BLaER1 (cell line): Measurements from ENCODE around the gene NCBP2.

Experiments
- H3K27ac ChIP-seq: shearing (Covaris generic); formaldehyde crosslinking; 2 replicates; pipeline ENCODE4 v1.8.1; 2022
- H3K27me3 ChIP-seq: shearing (Covaris generic); formaldehyde crosslinking; 2 replicates; pipeline ENCODE4 v1.8.1; 2022
- H3K36me3 ChIP-seq: shearing (Covaris generic); formaldehyde crosslinking; 2 replicates; pipeline ENCODE4 v1.8.1; 2022
- H3K4me1 ChIP-seq: shearing (Covaris generic); formaldehyde crosslinking; 2 replicates; pipeline ENCODE4 v1.8.1; 2022
- H3K4me2 ChIP-seq: shearing (Covaris generic); formaldehyde crosslinking; 2 replicates; pipeline ENCODE4 v1.8.1; 2022
- H3K4me3 ChIP-seq: shearing (Covaris generic); formaldehyde crosslinking; 2 replicates; pipeline ENCODE4 v1.8.1; 2022
- H3K9ac ChIP-seq: shearing (Covaris generic); formaldehyde crosslinking; 2 replicates; pipeline ENCODE4 v1.8.1; 2022
- H3K9me3 ChIP-seq: shearing (Covaris generic); formaldehyde crosslinking; 2 replicates; pipeline ENCODE4 v1.8.1; 2022
- H4K20me1 ChIP-seq: shearing (Covaris generic); formaldehyde crosslinking; 2 replicates; pipeline ENCODE4 v1.8.1; 2022
- Cebpa-rat ChIP-seq: shearing (Covaris generic); IDR thresholded peaks from 2 replicates; pipeline ENCODE4 v1.8.1; 2022

The NCBP2 gene

DNA sequence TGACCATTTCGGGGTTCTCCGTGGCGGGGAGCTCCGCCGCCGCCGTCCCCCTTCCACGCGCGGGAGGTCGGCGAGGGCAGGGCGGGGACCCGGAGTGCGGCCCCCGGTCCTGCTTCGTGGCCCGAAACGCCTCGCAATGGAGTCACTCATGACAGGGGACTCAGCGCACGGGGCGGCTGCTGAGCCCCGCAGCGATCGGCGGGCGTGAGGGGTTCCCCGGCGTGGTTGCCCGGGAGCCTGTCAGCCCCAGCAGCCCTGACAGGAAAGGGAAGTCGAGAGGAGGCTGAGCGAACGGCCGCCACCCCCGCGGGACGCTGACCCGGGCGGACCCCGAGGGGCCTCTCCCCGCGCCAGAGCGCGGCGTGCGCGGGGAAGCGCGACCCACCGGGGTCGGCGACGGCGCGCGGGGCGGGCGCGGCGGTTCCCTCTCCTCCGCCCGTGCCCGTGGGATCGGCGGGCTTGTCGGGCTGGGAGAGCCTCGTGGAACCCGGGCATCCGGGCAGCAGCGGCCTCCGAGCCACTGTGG, 26.9 kb upstream of the NCBP2 start:
- Histone ChIP-seq H3K9ac (peak overlapping the region; percentile 88), H3K27me3 (peaks cover 25% of the 10 kb centered on the region)
- TF ChIP-seq Cebpa-rat: no peak

GRCh38 chr3:196968233-196969133, 26.2 kb upstream of the NCBP2 start, which contains the start of gene PIGZ:
TSS of gene PIGZ (minus strand) at chr3:196968833. CDS start at chr3:196952031, 16,802 bp downstream.
- Histone ChIP-seq H3K9me3 (peaks cover 8% of the 10 kb centered on the region; the same call in 1 of the 2 replicates), H3K9ac (peak within 1 kb of the TSS; percentile 88), H4K20me1 (no peaks in the 10 kb centered on the region), H3K27me3 (peaks cover 25% of the 10 kb centered on the region), H3K27ac (peak within 1 kb of the TSS; percentile 92), H3K36me3 (peaks cover 20% of the 10 kb centered on the region; the same call in 1 of the 2 replicates), H3K4me1 (peaks cover 28% of the 10 kb centered on the region), H3K4me2 (peak within 1 kb of the TSS; percentile 93), H3K4me3 (peak within 1 kb of the TSS; percentile 92)
- TF ChIP-seq Cebpa-rat: no peak

More for the DNA sequence above, 26.9 kb upstream of the NCBP2 start:
- Histone ChIP-seq H3K4me1 (peaks cover 24% of the 10 kb centered on the region), H3K4me2 (peak overlapping the region; percentile 93), H3K4me3 (peak overlapping the region; percentile 92), H3K36me3 (peaks cover 20% of the 10 kb centered on the region; the same call in 1 of the 2 replicates), H3K9me3 (peaks cover 8% of the 10 kb centered on the region; the same call in 1 of the 2 replicates), H3K27ac (peak overlapping the region; percentile 92), H4K20me1 (no peaks in the 10 kb centered on the region)

- Histone ChIP-seq H3K27ac (peak overlapping the region; percentile 92; the same call in 1 of the 2 replicates), H3K36me3 (peaks cover 20% of the 10 kb centered on the region; the same call in 1 of the 2 replicates), H3K9ac (peak overlapping the region; percentile 88), H3K4me3 (peak overlapping the region; percentile 92), H3K27me3 (peaks cover 25% of the 10 kb centered on the region), H3K4me2 (peak overlapping the region; percentile 93), H3K4me1 (peaks cover 36% of the 10 kb centered on the region), H4K20me1 (no peaks in the 10 kb centered on the region), H3K9me3 (peaks cover 8% of the 10 kb centered on the region; the same call in 1 of the 2 replicates)
- TF ChIP-seq Cebpa-rat: no peak
Measured at GRCh38 chr3:196967412-196968232, 25.3 kb upstream of the NCBP2 start.

GRCh38 chr3:196966526-196967401, 24.4 kb upstream of the NCBP2 start:
- TF ChIP-seq Cebpa-rat: no peak
- peaks cover 44% of the 10 kb centered on the region for H3K4me1 ChIP-seq

GRCh38 chr3:196965804-196966173, 23.5 kb upstream of the NCBP2 start:
- H3K27ac ChIP-seq: no peak overlapping the region
- no peak overlapping the region for H3K4me3 ChIP-seq
- no peak overlapping the region for H3K4me2 ChIP-seq
- peaks cover 20% of the 10 kb centered on the region; the same call in 1 of the 2 replicates for H3K36me3 ChIP-seq
- H3K9me3 ChIP-seq: no peaks in the 10 kb centered on the region
- peaks cover 20% of the 10 kb centered on the region for H3K27me3 ChIP-seq
- TF ChIP-seq Cebpa-rat: no peak
- no peaks in the 10 kb centered on the region for H4K20me1 ChIP-seq
- no peak overlapping the region for H3K9ac ChIP-seq
- peaks cover 38% of the 10 kb centered on the region for H3K4me1 ChIP-seq

More at GRCh38 chr3:196966526-196967401, 24.4 kb upstream of the NCBP2 start:
- Histone ChIP-seq H3K27ac (no peak overlapping the region), H3K36me3 (peaks cover 20% of the 10 kb centered on the region; the same call in 1 of the 2 replicates), H3K9ac (no peak overlapping the region), H3K27me3 (peaks cover 25% of the 10 kb centered on the region), H3K4me2 (0 out of 2 replicates have a peak overlapping the region, but pooled peaks have one; percentile 93), H4K20me1 (no peaks in the 10 kb centered on the region), H3K4me3 (no peak overlapping the region), H3K9me3 (peaks cover 4% of the 10 kb centered on the region; the same call in 1 of the 2 replicates)

- Histone ChIP-seq H3K4me1 (peaks cover 33% of the 10 kb centered on the region), H3K27me3 (peaks cover 15% of the 10 kb centered on the region)
Measured at GRCh38 chr3:196965112-196965803, 22.9 kb upstream of the NCBP2 start.

GRCh38 chr3:196963631-196963953, 21.3 kb upstream of the NCBP2 start:
- H3K9me3 ChIP-seq: no peaks in the 10 kb centered on the region
- peaks cover 30% of the 10 kb centered on the region for H3K4me1 ChIP-seq
- peak overlapping the region; percentile 73 for H3K4me2 ChIP-seq
- no peaks in the 10 kb centered on the region for H4K20me1 ChIP-seq
- peaks cover 10% of the 10 kb centered on the region; the same call in 1 of the 2 replicates for H3K27me3 ChIP-seq
- no peak overlapping the region for H3K4me3 ChIP-seq
- no peak overlapping the region for H3K9ac ChIP-seq
- no peak overlapping the region for H3K27ac ChIP-seq
- peaks cover 20% of the 10 kb centered on the region; the same call in 1 of the 2 replicates for H3K36me3 ChIP-seq
- TF ChIP-seq Cebpa-rat: no peak

More at GRCh38 chr3:196965112-196965803, 22.9 kb upstream of the NCBP2 start:
- no peak overlapping the region for H3K4me2 ChIP-seq
- H3K9ac ChIP-seq: no peak overlapping the region
- H3K4me3 ChIP-seq: no peak overlapping the region
- peaks cover 20% of the 10 kb centered on the region; the same call in 1 of the 2 replicates for H3K36me3 ChIP-seq
- no peak for TF ChIP-seq Cebpa-rat
- H4K20me1 ChIP-seq: no peaks in the 10 kb centered on the region
- H3K9me3 ChIP-seq: no peaks in the 10 kb centered on the region
- no peak overlapping the region for H3K27ac ChIP-seq
